Mammary epithelial cell (primary cell): Measurements from ENCODE around the gene USP3.

ENCODE experiments used
- EZH2 ChIP-seq: IDR thresholded peaks from 2 replicates; pipeline ENCODE4 v1.6.1; 2012; ENCODE audit warnings: low read length, inconsistent platforms, borderline replicate concordance
- TF ChIP-seq, protein P1 (sequence below), 2 donors: IDR thresholded peaks in 1 of 2; conservative IDR thresholded peaks in 1 of 2; 2 replicates each; pipeline ENCODE4 v1.5.1; 2011 to 2012; ENCODE audit warnings: inconsistent platforms in 2 of 2, low read length in 2 of 2, mild to moderate bottlenecking in 2 of 2, control low read depth in 1 of 2, low read depth in 1 of 2; ENCODE audit not compliant: insufficient read depth in 1 of 2; ENCODE audit errors: extremely low read depth in 1 of 2

DNA sequence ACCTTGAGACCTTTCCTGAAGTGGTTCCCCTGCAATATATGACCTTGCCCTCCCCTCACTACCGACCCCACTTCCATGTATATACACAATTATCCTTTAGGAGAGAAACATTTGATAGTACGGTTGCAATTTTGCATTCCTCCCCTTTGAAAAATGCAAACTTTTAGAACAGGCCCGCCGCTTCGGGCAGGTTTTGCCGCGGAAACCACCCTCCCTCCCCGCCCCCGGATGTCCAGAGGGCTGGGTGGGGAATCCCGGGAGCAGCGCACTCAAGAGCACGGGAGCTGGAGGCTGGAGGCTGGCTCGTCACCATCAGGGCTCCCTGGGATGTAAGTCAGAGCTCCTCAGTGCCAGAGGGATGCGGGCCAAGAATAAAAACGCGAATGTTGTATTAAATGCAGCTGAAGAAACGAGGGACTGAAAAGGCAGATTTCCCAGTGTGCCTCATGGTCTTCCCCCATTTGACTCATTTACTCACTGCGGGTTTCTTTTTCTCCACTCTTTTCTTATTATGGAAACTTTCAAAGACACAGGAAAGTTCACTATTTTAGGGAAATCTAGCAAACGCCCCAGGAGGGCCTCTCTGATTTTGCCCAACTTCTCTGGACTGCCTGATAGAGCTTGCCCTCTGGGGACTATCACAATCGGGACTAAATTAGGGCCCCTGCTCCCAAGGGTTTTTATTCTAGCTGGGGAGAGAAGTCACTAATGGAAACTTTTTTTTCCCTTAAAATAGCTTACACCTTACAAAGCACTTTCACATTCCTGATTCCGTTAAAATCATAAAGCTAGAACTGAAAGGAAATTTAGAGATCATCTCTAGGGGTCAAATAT is 2.9 kb upstream of the USP3 start:
- TF ChIP-seq, protein P1, sequence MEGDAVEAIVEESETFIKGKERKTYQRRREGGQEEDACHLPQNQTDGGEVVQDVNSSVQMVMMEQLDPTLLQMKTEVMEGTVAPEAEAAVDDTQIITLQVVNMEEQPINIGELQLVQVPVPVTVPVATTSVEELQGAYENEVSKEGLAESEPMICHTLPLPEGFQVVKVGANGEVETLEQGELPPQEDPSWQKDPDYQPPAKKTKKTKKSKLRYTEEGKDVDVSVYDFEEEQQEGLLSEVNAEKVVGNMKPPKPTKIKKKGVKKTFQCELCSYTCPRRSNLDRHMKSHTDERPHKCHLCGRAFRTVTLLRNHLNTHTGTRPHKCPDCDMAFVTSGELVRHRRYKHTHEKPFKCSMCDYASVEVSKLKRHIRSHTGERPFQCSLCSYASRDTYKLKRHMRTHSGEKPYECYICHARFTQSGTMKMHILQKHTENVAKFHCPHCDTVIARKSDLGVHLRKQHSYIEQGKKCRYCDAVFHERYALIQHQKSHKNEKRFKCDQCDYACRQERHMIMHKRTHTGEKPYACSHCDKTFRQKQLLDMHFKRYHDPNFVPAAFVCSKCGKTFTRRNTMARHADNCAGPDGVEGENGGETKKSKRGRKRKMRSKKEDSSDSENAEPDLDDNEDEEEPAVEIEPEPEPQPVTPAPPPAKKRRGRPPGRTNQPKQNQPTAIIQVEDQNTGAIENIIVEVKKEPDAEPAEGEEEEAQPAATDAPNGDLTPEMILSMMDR (conservative IDR thresholded peaks at IDR 0.05 in 1 of 2, IDR thresholded peaks at IDR 0.05 in 1 of 2; ENCODE audit: extremely low read depth in 1 of 2, insufficient read depth in 1 of 2, low read depth in 1 of 2, low read length in 2 of 2), result no peak
- TF ChIP-seq EZH2, result no peak
